ENCODE results near the gene PFKP.

Gene PFKP

DNA sequence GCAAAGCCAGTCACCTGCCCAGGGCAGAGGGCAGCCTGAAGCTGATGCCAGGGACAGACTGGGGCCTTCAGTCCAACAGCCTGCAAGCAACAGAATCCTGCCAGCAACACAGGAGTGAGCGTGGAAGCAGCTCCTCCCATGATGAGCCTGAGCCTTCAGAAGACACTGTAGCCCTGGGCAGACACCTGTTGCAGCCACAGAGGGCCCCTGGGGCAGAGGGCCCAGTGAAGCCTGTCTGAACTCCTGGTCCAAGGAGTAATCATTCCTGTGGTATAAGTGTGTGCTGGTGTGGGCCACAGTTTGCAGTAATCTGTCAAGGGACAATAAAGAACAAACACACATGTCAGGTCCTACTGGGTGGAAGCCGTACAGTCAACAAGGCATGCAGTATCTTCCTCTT is 2.9 kb upstream of the PFKP start:
- no peaks in the 10 kb centered on the region for H3K36me3 ChIP-seq
- H3K4me3 ChIP-seq (ENCODE audit: low read depth, low read length): no peak overlapping the region
- H3K4me1 ChIP-seq: no peaks in the 10 kb centered on the region
- H3K27me3 ChIP-seq: peaks cover 32% of the 10 kb centered on the region
- no peaks in the 10 kb centered on the region for H3K9me3 ChIP-seq
- DNase-seq: no peak
- TF ChIP-seq CTCF (IDR thresholded peaks at IDR 0.05; ENCODE audit: low read depth, low read length): no peak

DNA sequence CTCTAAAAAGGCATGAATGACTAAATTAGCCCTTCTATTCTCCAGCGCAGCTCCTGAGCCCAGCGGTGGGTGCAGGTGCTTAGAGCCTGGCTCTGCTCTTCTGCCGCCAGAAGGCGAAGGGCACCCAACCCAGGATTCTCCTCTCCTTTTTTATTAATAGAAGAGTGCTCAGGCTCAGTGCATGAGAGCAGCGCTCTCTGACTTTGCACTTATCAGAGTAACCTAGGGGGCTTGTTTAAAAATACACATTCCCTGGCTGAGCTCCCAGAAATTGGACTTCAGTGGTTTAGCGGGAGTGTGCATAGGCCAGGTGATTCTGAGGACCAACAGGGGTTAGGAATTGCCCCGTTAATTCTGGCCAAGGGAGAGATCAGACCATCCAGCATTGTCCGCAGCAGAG is 1.7 kb upstream of the PFKP start:
- DNase-seq: no peak
- H3K4me3 ChIP-seq (ENCODE audit: low read depth, low read length): no peak overlapping the region
- H3K27me3 ChIP-seq: peaks cover 32% of the 10 kb centered on the region
- no peaks in the 10 kb centered on the region for H3K9me3 ChIP-seq
- H3K4me1 ChIP-seq: no peaks in the 10 kb centered on the region
- no peak for TF ChIP-seq CTCF (IDR thresholded peaks at IDR 0.05; ENCODE audit: low read depth, low read length)
- no peaks in the 10 kb centered on the region for H3K36me3 ChIP-seq

DNA sequence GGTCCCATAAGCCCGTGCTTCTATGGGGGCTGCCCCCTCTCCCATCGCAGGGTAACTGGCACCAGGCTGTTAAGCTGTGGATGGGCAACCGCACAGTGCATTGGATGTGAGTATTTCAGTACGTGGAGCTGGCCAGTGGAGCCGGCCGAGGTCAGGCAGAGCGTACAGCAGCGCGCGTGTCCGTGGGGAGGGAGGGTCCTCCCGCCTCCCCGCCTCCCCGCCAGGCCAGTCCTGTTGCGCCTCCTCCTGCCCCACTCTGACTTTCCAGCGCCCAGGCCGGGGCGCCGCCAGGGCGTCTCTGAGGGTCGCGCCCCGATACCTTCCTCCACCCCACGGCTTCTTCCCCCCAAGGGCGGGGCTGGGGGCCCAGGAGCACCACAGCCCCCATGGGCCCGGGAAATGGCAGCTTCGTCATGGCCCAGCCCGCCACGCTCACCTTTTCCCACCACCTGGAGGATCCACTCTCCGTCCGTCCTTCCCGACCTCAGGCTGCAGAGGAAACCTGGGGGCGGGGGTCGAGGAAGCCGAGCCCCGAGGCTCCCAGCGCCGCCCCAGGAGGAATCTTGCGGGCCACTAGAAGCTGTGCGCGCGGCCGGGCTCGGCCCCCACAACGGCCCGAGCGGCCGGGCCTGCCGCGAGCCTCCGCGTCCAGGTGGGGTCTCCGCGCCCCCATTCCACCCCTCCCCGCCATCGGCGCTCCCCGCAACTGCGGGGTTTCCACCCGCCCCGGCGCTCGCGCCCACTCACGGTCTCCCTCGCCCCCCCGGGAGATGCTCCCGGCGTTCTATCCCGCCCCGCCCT is 831 bp upstream of the PFKP start:
- no peak for TF ChIP-seq CTCF (IDR thresholded peaks at IDR 0.05; ENCODE audit: low read depth, low read length)
- no peaks in the 10 kb centered on the region for H3K9me3 ChIP-seq
- H3K4me3 ChIP-seq (ENCODE audit: low read depth, low read length): no peak overlapping the region
- peaks cover 32% of the 10 kb centered on the region for H3K27me3 ChIP-seq
- no peaks in the 10 kb centered on the region for H3K4me1 ChIP-seq
- no peak for DNase-seq
- H3K36me3 ChIP-seq: no peaks in the 10 kb centered on the region

DNA sequence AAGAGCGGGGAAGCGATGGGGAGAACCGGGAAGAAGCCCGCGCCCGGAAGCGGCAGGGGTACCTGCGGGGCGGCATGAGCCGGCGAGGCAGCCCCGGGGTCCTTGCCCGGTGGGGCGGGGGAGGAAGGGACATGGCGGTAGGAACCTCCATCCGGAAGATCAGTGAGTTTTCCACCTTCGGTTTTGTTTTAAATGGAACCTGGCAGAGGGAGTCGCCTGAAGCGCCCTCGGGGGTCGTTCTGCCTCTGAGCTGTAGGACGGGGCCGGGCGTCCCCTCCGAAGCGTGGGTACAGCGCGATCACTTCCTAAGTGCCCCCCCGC is 471 bp downstream of the PFKP start:
- no peaks in the 10 kb centered on the region for H3K36me3 ChIP-seq
- no peaks in the 10 kb centered on the region for H3K9me3 ChIP-seq
- no peak for TF ChIP-seq CTCF (IDR thresholded peaks at IDR 0.05; ENCODE audit: low read depth, low read length)
- H3K4me1 ChIP-seq: no peaks in the 10 kb centered on the region
- no peak for DNase-seq
- H3K27me3 ChIP-seq: peaks cover 32% of the 10 kb centered on the region
- peak overlapping the region; percentile 71 for H3K4me3 ChIP-seq (ENCODE audit: low read depth, low read length)

- Histone ChIP-seq H3K27me3 (peaks cover 32% of the 10 kb centered on the region), H3K36me3 (no peaks in the 10 kb centered on the region), H3K4me1 (no peaks in the 10 kb centered on the region; the same call in 1 of the 2 replicates), H3K4me3 (ENCODE audit: low read depth, low read length) (peak overlapping the region; percentile 71), H3K9me3 (no peaks in the 10 kb centered on the region)
- peak; percentile 57 for DNase-seq
- peak; percentile 16; the same call in 1 of the 2 replicates for TF ChIP-seq CTCF (IDR thresholded peaks at IDR 0.05; ENCODE audit: low read depth, low read length)
Observed at GRCh38 chr10:3068201-3068967, 1.0 kb downstream of the PFKP start.

Measured in BE2C (cell line).